ENCODE results near the gene FBXL19.

FBXL19 gene

GRCh38 chr16:30922960-30923535 lies 324 bp upstream of the FBXL19 start (continued):
- no peak for TF ChIP-seq ZFP3 (tag by site-specific recombination; IDR thresholded peaks at IDR 0.05; ENCODE audit: low read depth)
- TF ChIP-seq, protein P1, sequence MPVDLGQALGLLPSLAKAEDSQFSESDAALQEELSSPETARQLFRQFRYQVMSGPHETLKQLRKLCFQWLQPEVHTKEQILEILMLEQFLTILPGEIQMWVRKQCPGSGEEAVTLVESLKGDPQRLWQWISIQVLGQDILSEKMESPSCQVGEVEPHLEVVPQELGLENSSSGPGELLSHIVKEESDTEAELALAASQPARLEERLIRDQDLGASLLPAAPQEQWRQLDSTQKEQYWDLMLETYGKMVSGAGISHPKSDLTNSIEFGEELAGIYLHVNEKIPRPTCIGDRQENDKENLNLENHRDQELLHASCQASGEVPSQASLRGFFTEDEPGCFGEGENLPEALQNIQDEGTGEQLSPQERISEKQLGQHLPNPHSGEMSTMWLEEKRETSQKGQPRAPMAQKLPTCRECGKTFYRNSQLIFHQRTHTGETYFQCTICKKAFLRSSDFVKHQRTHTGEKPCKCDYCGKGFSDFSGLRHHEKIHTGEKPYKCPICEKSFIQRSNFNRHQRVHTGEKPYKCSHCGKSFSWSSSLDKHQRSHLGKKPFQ (tag by site-specific recombination; IDR thresholded peaks at IDR 0.05): no peak
- 0 out of 2 replicates have a peak, but pooled peaks have one; percentile 14 for TF ChIP-seq ZNF391 (tag by site-specific recombination; IDR thresholded peaks at IDR 0.05; ENCODE audit: borderline replicate concordance, low read depth)
- TF ChIP-seq TSHZ1 (tag by site-specific recombination; IDR thresholded peaks at IDR 0.05; ENCODE audit: borderline replicate concordance): no peak
- TF ChIP-seq ZNF76 (tag by site-specific recombination; IDR thresholded peaks at IDR 0.05; ENCODE audit: borderline replicate concordance, low read depth): peak; percentile 100
- TF ChIP-seq ZNF48 (tag by site-specific recombination; IDR thresholded peaks at IDR 0.05): no peak
- no peak; the same call in none of the 2 replicates for TF ChIP-seq GLIS2 (tag by site-specific recombination; IDR thresholded peaks at IDR 0.05)
- TF ChIP-seq, protein P2, sequence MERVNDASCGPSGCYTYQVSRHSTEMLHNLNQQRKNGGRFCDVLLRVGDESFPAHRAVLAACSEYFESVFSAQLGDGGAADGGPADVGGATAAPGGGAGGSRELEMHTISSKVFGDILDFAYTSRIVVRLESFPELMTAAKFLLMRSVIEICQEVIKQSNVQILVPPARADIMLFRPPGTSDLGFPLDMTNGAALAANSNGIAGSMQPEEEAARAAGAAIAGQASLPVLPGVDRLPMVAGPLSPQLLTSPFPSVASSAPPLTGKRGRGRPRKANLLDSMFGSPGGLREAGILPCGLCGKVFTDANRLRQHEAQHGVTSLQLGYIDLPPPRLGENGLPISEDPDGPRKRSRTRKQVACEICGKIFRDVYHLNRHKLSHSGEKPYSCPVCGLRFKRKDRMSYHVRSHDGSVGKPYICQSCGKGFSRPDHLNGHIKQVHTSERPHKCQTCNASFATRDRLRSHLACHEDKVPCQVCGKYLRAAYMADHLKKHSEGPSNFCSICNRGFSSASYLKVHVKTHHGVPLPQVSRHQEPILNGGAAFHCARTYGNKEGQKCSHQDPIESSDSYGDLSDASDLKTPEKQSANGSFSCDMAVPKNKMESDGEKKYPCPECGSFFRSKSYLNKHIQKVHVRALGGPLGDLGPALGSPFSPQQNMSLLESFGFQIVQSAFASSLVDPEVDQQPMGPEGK (tag by site-specific recombination; IDR thresholded peaks at IDR 0.05): no peak; the same call in 1 of the 2 replicates
- TF ChIP-seq ZNF776 (tag by site-specific recombination; IDR thresholded peaks at IDR 0.05; ENCODE audit: borderline replicate concordance): no peak
- TF ChIP-seq ZNF548 (tag by site-specific recombination; IDR thresholded peaks at IDR 0.05): no peak
- no peak for TF ChIP-seq ZNF792 (tag by site-specific recombination; IDR thresholded peaks at IDR 0.05)
- TF ChIP-seq SP2 (tag by site-specific recombination; IDR thresholded peaks at IDR 0.05): peak; percentile 94
- TF ChIP-seq REST (tag by site-specific recombination; IDR thresholded peaks at IDR 0.05): peak; percentile 28; the same call in 1 of the 2 replicates
- TF ChIP-seq ZNF366 (tag by site-specific recombination; conservative IDR thresholded peaks at IDR 0.05): peak; percentile 96
- TF ChIP-seq ZNF274 (IDR thresholded peaks at IDR 0.05; ENCODE audit: low read length): no peak
- TF ChIP-seq ZNF274 (tag by site-specific recombination; IDR thresholded peaks at IDR 0.05; ENCODE audit: borderline replicate concordance): no peak
- TF ChIP-seq KLF7 (tag by site-specific recombination; IDR thresholded peaks at IDR 0.05; ENCODE audit: borderline replicate concordance): peak; percentile 98
- no peak for TF ChIP-seq ZNF174 (tag by site-specific recombination; IDR thresholded peaks at IDR 0.05)
- TF ChIP-seq SALL2 (tag by site-specific recombination; IDR thresholded peaks at IDR 0.05; ENCODE audit: borderline replicate concordance): no peak
- peak; percentile 96 for TF ChIP-seq KLF1 (tag by site-specific recombination; IDR thresholded peaks at IDR 0.05)
- peak; percentile 60; the same call in 1 of the 2 replicates for TF ChIP-seq ZNF24 (tag by site-specific recombination; IDR thresholded peaks at IDR 0.05)
- TF ChIP-seq ZNF747 (tag by site-specific recombination; IDR thresholded peaks at IDR 0.05): no peak
- no peak for TF ChIP-seq ZNF626 (tag by site-specific recombination; IDR thresholded peaks at IDR 0.05)
- no peak for TF ChIP-seq GFI1B (tag by site-specific recombination; IDR thresholded peaks at IDR 0.05)
- no peak for TF ChIP-seq ZNF416 (tag by site-specific recombination; IDR thresholded peaks at IDR 0.05)
- TF ChIP-seq KLF10 (tag by site-specific recombination; IDR thresholded peaks at IDR 0.05): peak; percentile 81
- TF ChIP-seq MEIS1 (CRISPR knock-in tag; IDR thresholded peaks at IDR 0.05; ENCODE audit: borderline replicate concordance): no peak
